Activated naive CD4-positive, alpha-beta T cell treated with anti-CD3 and anti-CD28 coated beads, Interleukin-2, amount 10 ng/mL, durations not matched to agents 7 days and 5 days (primary cell): ENCODE data around the gene DEFB119.
"Not testable (repeated sequence)": the region's sequence is repeated elsewhere in the genome, so short reads cannot be mapped to it uniquely, and the experiment has no call there.

ENCODE experiments used
- CTCF ChIA-PET: fragments of 350-600 bp; sonication (Branson Sonifier 250); formaldehyde crosslinking; loops from one replicate; lab custom pipeline; 2021; ENCODE audit warnings: antibody characterized with exemption; lab: Charles Lee
- DNase-seq: peaks from one replicate; pipeline ENCODE4 v3.0.0-alpha.2; 2020
- H3K27ac Mint-ChIP-seq: one replicate; pipeline ENCODE4 v1.8.0; 2021; ENCODE audit warnings: mild to moderate bottlenecking, moderate library complexity, mixed read lengths
- H3K27me3 Mint-ChIP-seq: one replicate; pipeline ENCODE4 v1.8.0; 2021; ENCODE audit warnings: mild to moderate bottlenecking, mixed read lengths
- H3K36me3 Mint-ChIP-seq: one replicate; pipeline ENCODE4 v1.8.0; 2021; ENCODE audit warnings: mixed read lengths
- H3K4me1 Mint-ChIP-seq: one replicate; pipeline ENCODE4 v1.8.0; 2021; ENCODE audit warnings: mixed read lengths
- H3K4me3 Mint-ChIP-seq: one replicate; pipeline ENCODE4 v1.8.0; 2021; ENCODE audit warnings: mild to moderate bottlenecking, moderate library complexity, mixed read lengths
- H3K9me3 Mint-ChIP-seq: one replicate; pipeline ENCODE4 v1.8.0; 2021; ENCODE audit warnings: mixed read lengths

The DEFB119 gene

GRCh38 chr20:31364272-31364671, 26.1 kb downstream of the DEFB119 start:
- H3K4me1 Mint-ChIP-seq, H3K4me3 Mint-ChIP-seq, H3K9me3 Mint-ChIP-seq, CTCF ChIA-PET, H3K27me3 Mint-ChIP-seq, H3K36me3 Mint-ChIP-seq, DNase-seq, H3K27ac Mint-ChIP-seq: not testable (repeated sequence)

DNA sequence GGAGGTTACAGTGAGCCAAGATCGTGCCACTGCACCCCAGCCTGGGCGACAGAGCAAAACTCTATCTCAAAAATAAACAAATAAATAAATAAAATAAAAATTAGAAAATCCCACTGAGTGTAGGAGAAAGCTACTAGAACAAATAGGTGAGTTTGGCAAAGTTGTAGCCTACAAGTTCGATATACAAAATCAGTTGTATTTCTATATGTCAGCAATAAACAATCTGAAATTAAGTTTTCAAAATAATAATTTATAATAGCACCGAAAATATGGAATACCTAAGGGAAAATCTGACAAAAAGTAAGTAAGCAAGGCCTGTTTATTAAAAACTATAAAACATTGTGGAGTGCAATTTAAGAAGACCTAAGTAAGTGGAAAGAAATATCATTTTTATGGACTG, 27.1 kb downstream of the DEFB119 start:
- Mint-ChIP-seq H3K36me3 (no peaks in the 10 kb centered on the region), H3K27ac (no peak overlapping the region), H3K27me3 (no peaks in the 10 kb centered on the region), H3K4me1 (no peaks in the 10 kb centered on the region), H3K9me3 (peaks cover 5% of the 10 kb centered on the region), H3K4me3 (no peak overlapping the region)
- CTCF ChIA-PET = no interaction called here
- DNase-seq = no peak

DNA sequence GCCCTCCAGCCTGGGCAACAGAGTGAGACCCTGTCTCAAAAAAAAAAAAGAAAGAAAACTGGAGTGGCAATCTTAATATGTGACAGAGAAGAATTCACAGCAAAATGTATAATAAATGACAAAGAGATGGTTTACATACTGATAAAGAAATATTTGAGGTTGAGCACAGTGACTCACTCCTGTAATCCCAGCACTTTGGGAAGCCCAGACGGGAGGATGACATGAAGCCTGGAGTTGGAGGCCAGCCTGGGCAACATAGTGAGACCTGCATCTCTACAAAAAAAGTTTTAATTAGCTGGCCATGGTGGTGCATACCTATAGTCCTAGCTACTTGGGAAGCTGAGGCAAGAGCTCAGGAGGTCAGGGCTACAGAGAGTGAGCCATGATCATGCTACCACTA, 34.4 kb downstream of the DEFB119 start:
- Mint-ChIP-seq H3K27me3 (no peaks in the 10 kb centered on the region), H3K36me3 (no peaks in the 10 kb centered on the region), H3K4me1 (no peaks in the 10 kb centered on the region)

GRCh38 chr20:31341470-31341869, 48.9 kb downstream of the DEFB119 start:
- Mint-ChIP-seq H3K4me1 (no peaks in the 10 kb centered on the region), H3K36me3 (no peaks in the 10 kb centered on the region), H3K9me3 (peaks cover 2% of the 10 kb centered on the region), H3K27ac (no peak overlapping the region), H3K4me3 (no peak overlapping the region), H3K27me3 (no peaks in the 10 kb centered on the region)
- CTCF ChIA-PET = no interaction called here
- no peak for DNase-seq

More for the DNA sequence above, 34.4 kb downstream of the DEFB119 start:
- no peak for DNase-seq
- no peak overlapping the region for H3K27ac Mint-ChIP-seq
- CTCF ChIA-PET = no interaction called here
- no peak overlapping the region for H3K4me3 Mint-ChIP-seq
- H3K9me3 Mint-ChIP-seq = no peaks in the 10 kb centered on the region

DNA sequence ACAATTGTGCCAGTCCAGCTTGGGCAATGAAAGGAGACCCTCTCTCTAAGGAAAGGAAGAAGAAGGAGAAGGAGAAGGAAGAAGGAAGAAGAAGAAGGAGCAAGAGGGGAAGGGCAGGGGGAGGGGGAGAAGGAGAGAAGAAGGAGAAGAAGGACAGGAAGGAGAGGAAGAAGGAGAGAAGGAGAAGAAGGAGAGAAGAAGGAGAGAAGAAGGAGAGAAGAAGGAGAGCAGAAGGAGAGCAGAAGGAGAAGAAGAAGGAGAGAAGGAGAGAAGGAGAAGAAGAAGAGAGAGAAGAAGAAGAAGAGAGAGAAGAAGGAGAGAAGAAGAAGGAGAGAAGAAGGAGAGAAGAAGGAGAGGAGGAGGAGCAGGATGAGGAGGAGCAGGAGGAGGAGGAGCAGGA, 59.5 kb downstream of the DEFB119 start:
- Mint-ChIP-seq H3K27me3 (peaks cover 5% of the 10 kb centered on the region), H3K36me3 (no peaks in the 10 kb centered on the region), H3K27ac (no peak overlapping the region), H3K4me3 (no peak overlapping the region), H3K4me1 (no peaks in the 10 kb centered on the region), H3K9me3 (peaks cover 5% of the 10 kb centered on the region)
- no peak for DNase-seq
- CTCF ChIA-PET = no interaction called here
